Mesenchymal stem cell (in vitro differentiated cells and primary cell): Measurements from ENCODE around the gene POP7.
"Not testable (repeated sequence)": the region's sequence is repeated elsewhere in the genome, so short reads cannot be mapped to it uniquely, and the experiment has no call there.

Experiments
- DNase-seq: peaks from one replicate; pipeline ENCODE4 v3.0.0-alpha.2; 2013
- H2AFZ ChIP-seq: one replicate; pipeline ENCODE4 v1.6.1; 2013; ENCODE audit warnings: low read depth, mild to moderate bottlenecking, control low read depth, inconsistent platforms, low read length, moderate library complexity
- H2AK5ac ChIP-seq: 2 replicates; pipeline ENCODE4 v1.6.1; 2013; ENCODE audit warnings: low read length, moderate library complexity, mild to moderate bottlenecking, inconsistent platforms; ENCODE audit not compliant: severe bottlenecking
- H2BK120ac ChIP-seq: one replicate; pipeline ENCODE4 v1.6.1; 2013; ENCODE audit warnings: low read depth, mild to moderate bottlenecking, inconsistent platforms, low read length, moderate library complexity
- H2BK12ac ChIP-seq, 2 experiments: one replicate each; pipeline ENCODE4 v1.6.1; 2013; ENCODE audit warnings: inconsistent platforms in 2 of 2, low read length in 2 of 2, mild to moderate bottlenecking in 2 of 2, moderate library complexity in 2 of 2, control low read depth in 1 of 2
- H2BK15ac ChIP-seq: one replicate; pipeline ENCODE4 v1.6.1; 2013; ENCODE audit warnings: mild to moderate bottlenecking, low read depth, inconsistent platforms; ENCODE audit not compliant: poor library complexity, severe bottlenecking
- H2BK5ac ChIP-seq: 2 replicates; pipeline ENCODE4 v1.6.1; 2013; ENCODE audit warnings: low read depth, mild to moderate bottlenecking, low read length, control low read depth, inconsistent platforms; ENCODE audit not compliant: poor library complexity, severe bottlenecking
- H3K14ac ChIP-seq, 2 experiments: one replicate each; pipeline ENCODE4 v1.6.1; 2013; ENCODE audit warnings: inconsistent platforms in 2 of 2, low read length in 2 of 2, control low read depth in 1 of 2, mild to moderate bottlenecking in 1 of 2, moderate library complexity in 1 of 2
- H3K18ac ChIP-seq, 2 experiments: one replicate each; pipeline ENCODE4 v1.6.1; 2013; ENCODE audit warnings: inconsistent platforms in 2 of 2, low read length in 2 of 2, control low read depth in 1 of 2, low read depth in 1 of 2, mild to moderate bottlenecking in 1 of 2
- H3K23ac ChIP-seq, 2 experiments: one replicate each; pipeline ENCODE4 v1.6.1; 2013; ENCODE audit warnings: inconsistent platforms in 2 of 2, low read length in 2 of 2, mild to moderate bottlenecking in 2 of 2, moderate library complexity in 2 of 2, control low read depth in 1 of 2
- H3K27ac ChIP-seq: 2 replicates; pipeline ENCODE4 v1.5.1; 2013; ENCODE audit warnings: mild to moderate bottlenecking, moderate library complexity, low read length, control low read depth, inconsistent platforms; ENCODE audit not compliant: poor library complexity, severe bottlenecking
- H3K27me3 ChIP-seq, 2 experiments: 2 replicates each; pipeline versions ENCODE4 v1.6.1 to v1.7.0; 2013; ENCODE audit warnings: low read length in 2 of 2, mild to moderate bottlenecking in 2 of 2, moderate library complexity in 2 of 2, control low read depth in 1 of 2, inconsistent platforms in 1 of 2; ENCODE audit not compliant: control insufficient read depth in 1 of 2, insufficient read depth in 1 of 2
- H3K36me3 ChIP-seq, 2 experiments: 2 replicates each; pipeline versions ENCODE4 v1.6.1 to v1.7.0; 2013; ENCODE audit warnings: low read length in 2 of 2, control low read depth in 1 of 2, inconsistent platforms in 1 of 2, low read depth in 1 of 2, mild to moderate bottlenecking in 1 of 2; ENCODE audit not compliant: insufficient read depth in 2 of 2, control insufficient read depth in 1 of 2
- H3K4ac ChIP-seq, 2 experiments: one replicate each; pipeline ENCODE4 v1.6.1; 2013; ENCODE audit warnings: inconsistent platforms in 2 of 2, low read length in 2 of 2, mild to moderate bottlenecking in 2 of 2, moderate library complexity in 2 of 2, control low read depth in 1 of 2, low read depth in 1 of 2
- H3K4me1 ChIP-seq: 2 replicates; pipeline ENCODE4 v1.6.1; 2013; ENCODE audit warnings: low read depth, low read length, control low read depth; ENCODE audit not compliant: control insufficient read depth, insufficient read depth
- H3K4me2 ChIP-seq: 2 replicates; pipeline ENCODE4 v1.6.1; 2013; ENCODE audit warnings: low read length, mild to moderate bottlenecking, inconsistent platforms; ENCODE audit not compliant: poor library complexity, severe bottlenecking
- H3K4me3 ChIP-seq, 2 experiments: 2 replicates each; pipeline versions ENCODE4 v1.5.1 to v1.7.0; 2013; ENCODE audit warnings: low read length in 2 of 2, mild to moderate bottlenecking in 2 of 2, control low read depth in 1 of 2, low read depth in 1 of 2; ENCODE audit not compliant: insufficient read depth in 1 of 2
- H3K79me1 ChIP-seq: replicated peaks from 2 replicates; pipeline ENCODE4 v1.6.1; 2013; ENCODE audit warnings: mild to moderate bottlenecking, control low read depth, low read length, inconsistent platforms; ENCODE audit not compliant: poor library complexity, severe bottlenecking
- H3K9ac ChIP-seq: 2 replicates; pipeline ENCODE4 v1.7.0; 2013; ENCODE audit warnings: mild to moderate bottlenecking, low read length, moderate library complexity
- H3K9me3 ChIP-seq: 2 replicates; pipeline ENCODE4 v1.7.0; 2013; ENCODE audit warnings: mild to moderate bottlenecking, low read length; ENCODE audit not compliant: control insufficient read depth
- H4K8ac ChIP-seq: one replicate; pipeline ENCODE4 v1.6.1; 2013; ENCODE audit warnings: inconsistent platforms, mild to moderate bottlenecking, low read length, moderate library complexity
- H4K91ac ChIP-seq: one replicate; pipeline ENCODE4 v1.6.1; 2013; ENCODE audit warnings: mild to moderate bottlenecking, low read length, inconsistent platforms
- WGBS: methylation state at CpG from one replicate; pipeline ENCODE4 v1.1.7; 2013; ENCODE audit warnings: mixed read lengths; 5-methylcytosine and 5-hydroxymethylcytosine counted together

The POP7 gene

GRCh38 chr7:100721505-100721812 is 15.5 kb downstream of the POP7 start:
- H2BK120ac ChIP-seq: no peak overlapping the region
- no peak for DNase-seq
- no peak overlapping the region for H2BK12ac ChIP-seq
- H3K79me1 ChIP-seq: no peaks in the 10 kb centered on the region
- peaks cover 9% of the 10 kb centered on the region for H3K4me1 ChIP-seq
- no peak overlapping the region for H3K27ac ChIP-seq
- no peak overlapping the region for H4K8ac ChIP-seq
- no peak overlapping the region for H2BK5ac ChIP-seq
- peaks cover 6% of the 10 kb centered on the region for H3K9me3 ChIP-seq
- peaks cover 0 to 3% of the 10 kb centered on the region in 2 experiments for H3K36me3 ChIP-seq
- H4K91ac ChIP-seq: no peak overlapping the region
- no peak overlapping the region for H2BK15ac ChIP-seq
- H3K4ac ChIP-seq: no peak overlapping the region
- H3K4me3 ChIP-seq: no peak overlapping the region
- H3K18ac ChIP-seq: no peak overlapping the region
- H3K4me2 ChIP-seq: no peak overlapping the region
- H3K27me3 ChIP-seq: peaks cover 45 to 55% of the 10 kb centered on the region in 2 experiments
- no peak overlapping the region for H2AFZ ChIP-seq
- no peak overlapping the region for H3K23ac ChIP-seq
- WGBS: 82% methylated on average over 5 of the region's 8 CpGs
- no peak overlapping the region for H3K9ac ChIP-seq
- peak overlapping the region in 1 of 2 experiments; percentile 44 for H3K14ac ChIP-seq
- H2AK5ac ChIP-seq: no peak overlapping the region

GRCh38 chr7:100722480-100723212 is 16.7 kb downstream of the POP7 start:
- DNase-seq: no peak
- H2BK15ac ChIP-seq: no peak overlapping the region
- H3K9me3 ChIP-seq: peaks cover 5% of the 10 kb centered on the region
- H3K4me1 ChIP-seq: peaks cover 9% of the 10 kb centered on the region
- no peak overlapping the region for H3K14ac ChIP-seq
- H4K91ac ChIP-seq: no peak overlapping the region
- no peak overlapping the region for H4K8ac ChIP-seq
- peak overlapping the region in 1 of 2 experiments; percentile 77 for H3K23ac ChIP-seq
- no peak overlapping the region for H2BK12ac ChIP-seq
- no peak overlapping the region for H2BK5ac ChIP-seq
- no peak overlapping the region for H3K4me3 ChIP-seq
- H2AFZ ChIP-seq: no peak overlapping the region
- no peaks in the 10 kb centered on the region for H3K79me1 ChIP-seq
- H2BK120ac ChIP-seq: no peak overlapping the region
- no peak overlapping the region for H3K18ac ChIP-seq
- peaks cover 0 to 3% of the 10 kb centered on the region in 2 experiments for H3K36me3 ChIP-seq
- WGBS: 84% methylated on average over 16 of the region's 17 CpGs
- H3K27me3 ChIP-seq: peaks cover 45 to 55% of the 10 kb centered on the region in 2 experiments
- H3K4ac ChIP-seq: no peak overlapping the region
- no peak overlapping the region for H2AK5ac ChIP-seq
- H3K27ac ChIP-seq: no peak overlapping the region
- H3K9ac ChIP-seq: no peak overlapping the region
- no peak overlapping the region for H3K4me2 ChIP-seq

GRCh38 chr7:100723732-100724275 is 17.9 kb downstream of the POP7 start:
- Histone ChIP-seq H3K27ac (no peak overlapping the region), H3K4me1 (peaks cover 9% of the 10 kb centered on the region), H2BK12ac (peak overlapping the region in 1 of 2 experiments; percentile 45), H4K8ac (no peak overlapping the region), H3K4ac (no peak overlapping the region), H3K9me3 (no peaks in the 10 kb centered on the region), H3K4me2 (no peak overlapping the region), H3K14ac (no peak overlapping the region), H3K4me3 (no peak overlapping the region), H3K27me3 (peaks cover 45 to 58% of the 10 kb centered on the region in 2 experiments), H2BK120ac (no peak overlapping the region), H2BK5ac (no peak overlapping the region), H3K18ac (no peak overlapping the region), H2BK15ac (no peak overlapping the region), H3K9ac (no peak overlapping the region), H4K91ac (peak overlapping the region; percentile 10), H2AFZ (no peak overlapping the region), H3K23ac (no peak overlapping the region), H3K79me1 (no peaks in the 10 kb centered on the region), H2AK5ac (no peak overlapping the region), H3K36me3 (peaks cover 0 to 3% of the 10 kb centered on the region in 2 experiments)
- 83% methylated on average over 16 of the region's 16 CpGs for WGBS
- no peak for DNase-seq

GRCh38 chr7:100724364-100724763 is 18.4 kb downstream of the POP7 start:
- DNase-seq, H2AFZ ChIP-seq, H3K4me2 ChIP-seq, H2AK5ac ChIP-seq, H3K18ac ChIP-seq, H4K91ac ChIP-seq, H3K36me3 ChIP-seq, H3K4me1 ChIP-seq, H2BK120ac ChIP-seq, H2BK15ac ChIP-seq, H2BK12ac ChIP-seq, H3K14ac ChIP-seq, H2BK5ac ChIP-seq, H4K8ac ChIP-seq, H3K27ac ChIP-seq, H3K23ac ChIP-seq, H3K79me1 ChIP-seq, H3K4me3 ChIP-seq, H3K9me3 ChIP-seq, H3K4ac ChIP-seq, H3K9ac ChIP-seq: not testable (repeated sequence)
- 100% methylated on average over 1 of the region's 2 CpGs for WGBS
- peaks cover 40 to 53% of the 10 kb centered on the region in 2 experiments for H3K27me3 ChIP-seq
